ENCODE measurements around the gene SMIM21. TPM values are rescaled to one million over a fixed set of nuclear protein-coding genes. Genes with fewer than 3 reads are reported as not detected.

The SMIM21 gene
- total RNA-seq, 3 donors from 2014 or later (not counting 1 experiment from before 2014, with no cell fraction given), result not detected

DNA sequence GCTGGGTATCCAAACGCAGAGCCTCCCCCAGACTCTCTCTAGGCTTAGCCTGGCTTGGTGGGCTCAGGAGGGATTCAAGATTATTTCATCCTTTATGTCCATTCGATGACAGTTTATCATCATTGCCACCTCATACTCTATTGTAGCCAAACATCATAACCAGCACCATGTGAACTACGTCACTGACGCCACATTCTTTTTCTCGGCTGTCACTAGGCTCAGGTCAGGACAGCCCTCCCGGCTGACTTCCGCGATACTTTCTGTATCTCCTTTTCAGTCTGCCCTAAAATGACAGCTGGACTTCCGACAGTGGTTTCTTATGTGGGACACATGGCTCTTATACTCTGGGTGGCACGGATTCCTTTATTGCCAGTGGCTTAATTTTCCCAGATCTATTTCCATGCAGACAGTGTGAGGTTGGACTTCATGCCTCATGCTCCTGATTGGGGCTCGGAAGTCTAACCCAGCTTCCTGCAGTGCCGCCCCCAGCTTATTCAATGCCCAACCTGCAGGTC lies 39.8 kb upstream of the SMIM21 start:
- Mint-ChIP-seq H3K27me3 (ENCODE audit: low read depth in 2 of 2) (peaks cover 11 to 14% of the 10 kb centered on the region in 2 donors), H3K4me1 (no peaks in the 10 kb centered on the region), H3K36me3 (no peaks in the 10 kb centered on the region), H3K27ac (no peak overlapping the region), H3K9me3 (no peaks in the 10 kb centered on the region), H3K4me3 (no peak overlapping the region)
- no peaks in the 10 kb centered on the region for H3K27me3 ChIP-seq (ENCODE audit: control insufficient read depth, insufficient read depth, low read length)
- ATAC-seq (no peak), DNase-seq (no peak)
- H3K9me3 ChIP-seq (ENCODE audit: control insufficient read depth, insufficient read depth, low read length), result no peaks in the 10 kb centered on the region
- H3K36me3 ChIP-seq (ENCODE audit: control insufficient read depth, insufficient read depth, low read length), result no peaks in the 10 kb centered on the region
- WGBS (ENCODE audit: insufficient coverage), result 90% methylated on average over 12 of the region's 12 CpGs
- no peak for TF ChIP-seq CTCF (IDR thresholded peaks at IDR 0.05)
- no peak overlapping the region for H3K4me3 ChIP-seq (ENCODE audit: low read length)
- H3K4me1 ChIP-seq (ENCODE audit: control insufficient read depth, insufficient read depth, low read length), result no peaks in the 10 kb centered on the region
- no peak overlapping the region for H3K27ac ChIP-seq (ENCODE audit: low read length)
- intact Hi-C loops (cut with micrococcal nuclease), result no loop called here

- Mint-ChIP-seq H3K27me3 (ENCODE audit: low read depth in 2 of 2) (peaks cover 16 to 23% of the 10 kb centered on the region in 2 donors), H3K4me3 (no peak overlapping the region), H3K27ac (no peak overlapping the region), H3K4me1 (no peaks in the 10 kb centered on the region), H3K9me3 (no peaks in the 10 kb centered on the region), H3K36me3 (no peaks in the 10 kb centered on the region)
- Histone ChIP-seq H3K4me1 (ENCODE audit: control insufficient read depth, insufficient read depth, low read length) (no peaks in the 10 kb centered on the region), H3K27me3 (ENCODE audit: control insufficient read depth, insufficient read depth, low read length) (no peaks in the 10 kb centered on the region), H3K4me3 (ENCODE audit: low read length) (no peak overlapping the region), H3K27ac (ENCODE audit: low read length) (no peak overlapping the region), H3K9me3 (ENCODE audit: control insufficient read depth, insufficient read depth, low read length) (no peaks in the 10 kb centered on the region), H3K36me3 (ENCODE audit: control insufficient read depth, insufficient read depth, low read length) (no peaks in the 10 kb centered on the region)
- 90% methylated on average over 13 of the region's 13 CpGs for WGBS (ENCODE audit: insufficient coverage)
- no peak for TF ChIP-seq CTCF (IDR thresholded peaks at IDR 0.05)
- ATAC-seq (no peak), DNase-seq (no peak)
- intact Hi-C loops (cut with micrococcal nuclease), result no loop called here
Observed at GRCh38 chr18:75464356-75464755, 36.9 kb upstream of the SMIM21 start.

DNA sequence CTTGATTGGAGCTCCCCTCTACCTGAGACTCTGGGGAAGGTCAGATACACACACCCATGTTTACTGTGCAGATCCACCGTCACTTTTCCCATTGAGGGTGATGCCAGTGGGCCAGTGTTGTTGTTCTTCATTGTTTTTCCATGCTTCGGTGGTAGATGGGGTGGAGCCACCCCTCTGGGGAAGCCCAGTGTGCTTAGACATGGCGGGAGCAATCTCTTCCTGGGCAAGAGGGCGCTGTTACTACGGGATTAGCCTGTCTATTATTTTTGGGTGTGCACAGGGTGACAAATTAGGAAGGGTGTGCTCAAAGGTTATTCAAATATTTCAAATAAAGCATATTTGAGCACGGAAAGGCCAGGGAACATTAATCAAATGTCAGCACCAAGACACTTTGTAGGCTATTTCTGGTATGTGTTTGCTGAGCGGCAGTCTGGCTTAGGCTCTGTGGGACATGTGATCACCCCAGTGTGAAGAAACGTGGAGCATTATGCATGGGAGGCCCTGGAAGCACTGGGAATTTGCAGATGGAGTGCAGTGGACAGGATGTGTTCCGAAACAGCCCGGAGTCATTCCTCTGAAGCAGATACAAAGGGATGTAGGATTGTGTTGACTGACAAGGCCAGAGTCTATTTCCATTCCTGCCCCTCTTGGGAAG lies 34.8 kb upstream of the SMIM21 start:
- DNase-seq (no peak), ATAC-seq (no peak)
- TF ChIP-seq CTCF (IDR thresholded peaks at IDR 0.05), result no peak
- Histone ChIP-seq H3K4me1 (ENCODE audit: control insufficient read depth, insufficient read depth, low read length) (no peaks in the 10 kb centered on the region), H3K9me3 (ENCODE audit: control insufficient read depth, insufficient read depth, low read length) (no peaks in the 10 kb centered on the region), H3K27me3 (ENCODE audit: control insufficient read depth, insufficient read depth, low read length) (peaks cover 3% of the 10 kb centered on the region), H3K36me3 (ENCODE audit: control insufficient read depth, insufficient read depth, low read length) (no peaks in the 10 kb centered on the region), H3K4me3 (ENCODE audit: low read length) (no peak overlapping the region), H3K27ac (ENCODE audit: low read length) (no peak overlapping the region)
- Mint-ChIP-seq H3K27ac (no peak overlapping the region), H3K9me3 (no peaks in the 10 kb centered on the region), H3K27me3 (ENCODE audit: low read depth in 2 of 2) (peaks cover 21 to 33% of the 10 kb centered on the region in 2 donors), H3K4me3 (no peak overlapping the region), H3K36me3 (no peaks in the 10 kb centered on the region), H3K4me1 (no peaks in the 10 kb centered on the region)
- intact Hi-C loops (cut with micrococcal nuclease), result no loop called here
- 73% methylated on average over 10 of the region's 10 CpGs for WGBS (ENCODE audit: insufficient coverage)

DNA sequence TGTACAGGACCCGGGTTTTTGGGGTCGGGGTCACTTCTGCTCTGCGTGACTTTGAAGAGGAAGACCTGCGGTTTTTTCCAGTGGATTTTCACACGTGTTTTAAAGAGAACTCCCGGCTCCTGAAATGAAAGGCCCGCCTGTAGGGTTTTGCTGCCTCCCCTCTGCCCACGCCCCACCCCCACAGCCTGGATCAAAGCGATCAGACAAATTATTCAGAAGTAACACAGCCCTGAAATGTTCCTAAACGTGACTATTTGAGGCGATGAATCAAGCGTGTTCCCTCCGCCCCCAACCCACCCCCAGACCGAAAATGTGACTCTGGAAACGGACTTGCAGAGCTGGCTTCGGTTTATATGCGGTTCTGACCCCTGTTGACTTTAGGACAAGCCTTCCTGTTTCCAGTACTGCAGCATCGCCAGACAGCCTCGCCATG lies 28.7 kb upstream of the SMIM21 start:
- no peak for ATAC-seq
- no peaks in the 10 kb centered on the region for H3K36me3 Mint-ChIP-seq
- H3K27ac Mint-ChIP-seq, result no peak overlapping the region
- no peaks in the 10 kb centered on the region for H3K9me3 Mint-ChIP-seq
- no peaks in the 10 kb centered on the region for H3K36me3 ChIP-seq (ENCODE audit: control insufficient read depth, insufficient read depth, low read length)
- peaks cover 42 to 75% of the 10 kb centered on the region in 2 donors for H3K27me3 Mint-ChIP-seq (ENCODE audit: low read depth in 2 of 2)
- no peak for DNase-seq
- peaks cover 0 to 4% of the 10 kb centered on the region in 2 donors for H3K4me1 Mint-ChIP-seq
- H3K27me3 ChIP-seq (ENCODE audit: control insufficient read depth, insufficient read depth, low read length), result peaks cover 25% of the 10 kb centered on the region
- 9% methylated on average over 19 of the region's 19 CpGs for WGBS (ENCODE audit: insufficient coverage)
- H3K4me3 ChIP-seq (ENCODE audit: low read length), result no peak overlapping the region
- no peak for TF ChIP-seq CTCF (IDR thresholded peaks at IDR 0.05)
- no peak overlapping the region for H3K27ac ChIP-seq (ENCODE audit: low read length)
- H3K4me1 ChIP-seq (ENCODE audit: control insufficient read depth, insufficient read depth, low read length), result peaks cover 7% of the 10 kb centered on the region
- no peaks in the 10 kb centered on the region for H3K9me3 ChIP-seq (ENCODE audit: control insufficient read depth, insufficient read depth, low read length)
- H3K4me3 Mint-ChIP-seq, result peak overlapping the region; percentile 17
- intact Hi-C loops (cut with micrococcal nuclease), result no loop called here
